GM18858 (cell line): Measurements from ENCODE around the gene FAM156A.
"Not testable (repeated sequence)": the region's sequence is repeated elsewhere in the genome, so short reads cannot be mapped to it uniquely, and the experiment has no call there.

Experiments used
- ATAC-seq: cut with Tn5 transposase; IDR thresholded peaks from one replicate; pipeline ENCODE4 v1.9.1; 2021; ENCODE audit not compliant: unreplicated experiment

The FAM156A gene

GRCh38 chrX:52967922-52968321, 9.6 kb upstream of the FAM156A start:
- ATAC-seq, result not testable (repeated sequence)

GRCh38 chrX:52966993-52967738, 8.8 kb upstream of the FAM156A start:
- ATAC-seq, result not testable (repeated sequence)

GRCh38 chrX:52958961-52959360, 643 bp upstream of the FAM156A start:
- ATAC-seq, result peak; percentile 15

GRCh38 chrX:52949884-52950283, 8.4 kb downstream of the FAM156A start:
- not testable (repeated sequence) for ATAC-seq

GRCh38 chrX:52949325-52949724, 9.0 kb downstream of the FAM156A start:
- ATAC-seq, result not testable (repeated sequence)

- not testable (repeated sequence) for ATAC-seq
Measured at GRCh38 chrX:52948265-52948664, 10.1 kb downstream of the FAM156A start.

GRCh38 chrX:52947501-52947900, 10.8 kb downstream of the FAM156A start:
- ATAC-seq, result not testable (repeated sequence)

GRCh38 chrX:52945838-52946494, 12.4 kb downstream of the FAM156A start:
- ATAC-seq, result not testable (repeated sequence)

GRCh38 chrX:52941728-52942127, 16.6 kb downstream of the FAM156A start:
- not testable (repeated sequence) for ATAC-seq

GRCh38 chrX:52940704-52941103, 17.6 kb downstream of the FAM156A start:
- not testable (repeated sequence) for ATAC-seq

- not testable (repeated sequence) for ATAC-seq
Measured at GRCh38 chrX:52935470-52935784, 22.9 kb downstream of the FAM156A start.

GRCh38 chrX:52934704-52935469, 23.4 kb downstream of the FAM156A start:
- peak; percentile 95 for ATAC-seq

- ATAC-seq, result peak; percentile 14
Measured at GRCh38 chrX:52933976-52934703, 24.2 kb downstream of the FAM156A start.

- ATAC-seq, result no peak
Measured at GRCh38 chrX:52933213-52933612, 25.1 kb downstream of the FAM156A start.

GRCh38 chrX:52930214-52930613, 28.1 kb downstream of the FAM156A start:
- ATAC-seq, result not testable (repeated sequence)

GRCh38 chrX:52923781-52924241, 34.5 kb downstream of the FAM156A start:
- peak; percentile 50 for ATAC-seq

- not testable (repeated sequence) for ATAC-seq
Measured at GRCh38 chrX:52914704-52915103, 43.6 kb downstream of the FAM156A start.

- not testable (repeated sequence) for ATAC-seq
Measured at GRCh38 chrX:52913681-52914080, 44.6 kb downstream of the FAM156A start.

GRCh38 chrX:52909313-52909969, 48.9 kb downstream of the FAM156A start:
- ATAC-seq, result not testable (repeated sequence)

- ATAC-seq, result not testable (repeated sequence)
Measured at GRCh38 chrX:52907900-52908299, 50.4 kb downstream of the FAM156A start.
